HepG2 (cell line): ENCODE measurements around the gene APC2. TPM values are rescaled to one million over a fixed set of nuclear protein-coding genes. Genes with fewer than 3 reads are reported as not detected.
A peak's percentile ranks its signal among the peaks of the same experiment; 100 is the strongest.

Experiments
- AGO2 ChIP-seq: fragments of 200-400 bp; formaldehyde crosslinking; optimal IDR thresholded peaks from 2 replicates; pipeline ENCODE3; 2017; ENCODE audit warnings: mild to moderate bottlenecking, low read depth, low read length, moderate library complexity
- ATF4 ChIP-seq, 2 experiments: fragments of 450-650 bp in 1 of 2; sonication (generic) in 1 of 2; formaldehyde crosslinking; IDR thresholded peaks; 2 replicates each; pipeline versions ENCODE4 v1.5.0 to v1.8.0; 2020 to 2022; ENCODE audit warnings: mild to moderate bottlenecking in 1 of 2, missing genetic modification reagents in 1 of 2
- GATAD2A ChIP-seq: IDR thresholded peaks from 2 replicates; pipeline ENCODE4 v1.6.1; 2016
- MXD1 ChIP-seq: sonication (generic); formaldehyde crosslinking; IDR thresholded peaks from 2 replicates; pipeline ENCODE4 v1.4.0; 2020; ENCODE audit warnings: mild to moderate bottlenecking, missing genetic modification reagents
- SKI ChIP-seq: fragments of 450-650 bp; IDR thresholded peaks from one replicate; pipeline ENCODE4 v1.6.1; 2018; ENCODE audit warnings: mild to moderate bottlenecking; ENCODE audit not compliant: partially characterized antibody
- SP2 ChIP-seq: sonication (generic); formaldehyde crosslinking; IDR thresholded peaks from 2 replicates; pipeline ENCODE4 v1.5.1; 2020; ENCODE audit warnings: mild to moderate bottlenecking, missing genetic modification reagents
- SP4 ChIP-seq: sonication (generic); formaldehyde crosslinking; IDR thresholded peaks from 2 replicates; pipeline ENCODE4 v1.8.1; 2023; ENCODE audit warnings: mild to moderate bottlenecking, missing genetic modification reagents
- STAT5B ChIP-seq: sonication (generic); formaldehyde crosslinking; IDR thresholded peaks from 2 replicates; pipeline ENCODE4 v1.4.0; 2020; ENCODE audit warnings: missing genetic modification reagents
- TFDP2 ChIP-seq: sonication (generic); formaldehyde crosslinking; IDR thresholded peaks from 2 replicates; pipeline ENCODE4 v1.4.0; 2020; ENCODE audit warnings: missing genetic modification reagents
- TMF1 ChIP-seq: sonication (generic); formaldehyde crosslinking; IDR thresholded peaks from 2 replicates; pipeline ENCODE4 v1.8.1; 2022; ENCODE audit warnings: low read depth, missing genetic modification reagents
- ZNF251 ChIP-seq: sonication (generic); formaldehyde crosslinking; IDR thresholded peaks from 2 replicates; pipeline ENCODE4 v1.9.0; 2021; ENCODE audit warnings: mild to moderate bottlenecking, missing genetic modification reagents
- polyA plus RNA-seq, 8 experiments: library from polyadenylated mRNA; depleted of rRNA in 3 of 8; stranded (reverse) in 7 of 8; unstranded in 1 of 8; fragments of >200 nt; fragmentation: Illumina TruSeq in 4 of 8; extraction: Trizol in 4 of 8; gene quantifications; 2 replicates each; pipeline versions ENCODE4 v1.2.1 to v1.2.3, GENCODE V29; 2011 to 2016; ENCODE audit warnings: low read depth in 4 of 8, missing spikeins in 1 of 8, mixed read lengths in 1 of 8; ENCODE audit not compliant: insufficient read depth in 1 of 8
- total RNA-seq, 5 experiments: library from RNA; depleted of rRNA; stranded (reverse); fragments of >200 nt; fragmentation: Illumina TruSeq; extraction: Trizol; gene quantifications; 2 replicates each; pipeline ENCODE4 v1.2.3, GENCODE V29; 2016; ENCODE audit warnings: low read depth in 1 of 5
- TF ChIP-seq, protein P1 (sequence below): sonication (generic); formaldehyde crosslinking; IDR thresholded peaks from 2 replicates; pipeline ENCODE4 v1.5.0; 2020; ENCODE audit warnings: mild to moderate bottlenecking, missing genetic modification reagents, borderline replicate concordance
- TF ChIP-seq, protein P2 (sequence below): sonication (generic); formaldehyde crosslinking; IDR thresholded peaks from 2 replicates; pipeline ENCODE4 v1.8.1; 2023; ENCODE audit warnings: mild to moderate bottlenecking, inconsistent platforms, moderate library complexity, missing genetic modification reagents, borderline replicate concordance
- TF ChIP-seq, protein P3 (sequence below): sonication (generic); formaldehyde crosslinking; conservative IDR thresholded peaks from 2 replicates; pipeline ENCODE4 v1.8.1; 2023; ENCODE audit warnings: missing genetic modification reagents
- TF ChIP-seq, protein P4 (sequence below): sonication (generic); formaldehyde crosslinking; IDR thresholded peaks from 2 replicates; pipeline ENCODE4 v1.4.0; 2020; ENCODE audit warnings: missing genetic modification reagents

Gene APC2
- total and polyA plus RNA-seq, 2 of the 13 experiments (the other 11 are each of a cell fraction or from before 2014, with no cell fraction given), result 0.08 to 0.22 TPM

GRCh38 chr19:1408300-1409203 lies 41.4 kb upstream of the APC2 start (continued):
- TF ChIP-seq TFDP2 (peak; percentile 55), SP2 (CRISPR knock-in tag) (no peak), MXD1 (CRISPR knock-in tag) (peak; percentile 73; the same call in 1 of the 2 replicates), SKI (no peak), ATF4 (CRISPR knock-in tag; IDR thresholded peaks at IDR 0.05) (0 out of 4 replicates have a peak, but pooled peaks of 1 of the 2 experiments have one; percentile 19), AGO2 (peak; percentile 66), STAT5B (no peak), GATAD2A (no peak), TMF1 (CRISPR knock-in tag) (no peak), SP4 (no peak), ZNF251 (CRISPR knock-in tag) (no peak)
- TF ChIP-seq, protein P1, sequence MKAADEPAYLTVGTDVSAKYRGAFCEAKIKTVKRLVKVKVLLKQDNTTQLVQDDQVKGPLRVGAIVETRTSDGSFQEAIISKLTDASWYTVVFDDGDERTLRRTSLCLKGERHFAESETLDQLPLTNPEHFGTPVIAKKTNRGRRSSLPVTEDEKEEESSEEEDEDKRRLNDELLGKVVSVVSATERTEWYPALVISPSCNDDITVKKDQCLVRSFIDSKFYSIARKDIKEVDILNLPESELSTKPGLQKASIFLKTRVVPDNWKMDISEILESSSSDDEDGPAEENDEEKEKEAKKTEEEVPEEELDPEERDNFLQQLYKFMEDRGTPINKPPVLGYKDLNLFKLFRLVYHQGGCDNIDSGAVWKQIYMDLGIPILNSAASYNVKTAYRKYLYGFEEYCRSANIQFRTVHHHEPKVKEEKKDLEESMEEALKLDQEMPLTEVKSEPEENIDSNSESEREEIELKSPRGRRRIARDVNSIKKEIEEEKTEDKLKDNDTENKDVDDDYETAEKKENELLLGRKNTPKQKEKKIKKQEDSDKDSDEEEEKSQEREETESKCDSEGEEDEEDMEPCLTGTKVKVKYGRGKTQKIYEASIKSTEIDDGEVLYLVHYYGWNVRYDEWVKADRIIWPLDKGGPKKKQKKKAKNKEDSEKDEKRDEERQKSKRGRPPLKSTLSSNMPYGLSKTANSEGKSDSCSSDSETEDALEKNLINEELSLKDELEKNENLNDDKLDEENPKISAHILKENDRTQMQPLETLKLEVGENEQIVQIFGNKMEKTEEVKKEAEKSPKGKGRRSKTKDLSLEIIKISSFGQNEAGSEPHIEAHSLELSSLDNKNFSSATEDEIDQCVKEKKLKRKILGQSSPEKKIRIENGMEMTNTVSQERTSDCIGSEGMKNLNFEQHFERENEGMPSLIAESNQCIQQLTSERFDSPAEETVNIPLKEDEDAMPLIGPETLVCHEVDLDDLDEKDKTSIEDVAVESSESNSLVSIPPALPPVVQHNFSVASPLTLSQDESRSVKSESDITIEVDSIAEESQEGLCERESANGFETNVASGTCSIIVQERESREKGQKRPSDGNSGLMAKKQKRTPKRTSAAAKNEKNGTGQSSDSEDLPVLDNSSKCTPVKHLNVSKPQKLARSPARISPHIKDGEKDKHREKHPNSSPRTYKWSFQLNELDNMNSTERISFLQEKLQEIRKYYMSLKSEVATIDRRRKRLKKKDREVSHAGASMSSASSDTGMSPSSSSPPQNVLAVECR, result peak; percentile 66; the same call in 1 of the 2 replicates
- TF ChIP-seq, protein P2, sequence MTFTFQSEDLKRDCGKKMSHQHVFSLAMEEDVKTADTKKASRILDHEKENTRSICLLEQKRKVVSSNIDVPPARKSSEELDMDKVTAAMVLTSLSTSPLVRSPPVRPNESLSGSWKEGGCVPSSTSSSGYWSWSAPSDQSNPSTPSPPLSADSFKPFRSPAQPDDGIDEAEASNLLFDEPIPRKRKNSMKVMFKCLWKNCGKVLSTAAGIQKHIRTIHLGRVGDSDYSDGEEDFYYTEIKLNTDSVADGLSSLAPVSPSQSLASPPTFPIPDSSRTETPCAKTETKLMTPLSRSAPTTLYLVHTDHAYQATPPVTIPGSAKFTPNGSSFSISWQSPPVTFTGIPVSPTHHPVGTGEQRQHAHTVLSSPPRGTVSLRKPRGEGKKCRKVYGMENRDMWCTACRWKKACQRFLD (CRISPR knock-in tag), result 0 out of 2 replicates have a peak, but pooled peaks have one; percentile 50
- TF ChIP-seq, protein P3, sequence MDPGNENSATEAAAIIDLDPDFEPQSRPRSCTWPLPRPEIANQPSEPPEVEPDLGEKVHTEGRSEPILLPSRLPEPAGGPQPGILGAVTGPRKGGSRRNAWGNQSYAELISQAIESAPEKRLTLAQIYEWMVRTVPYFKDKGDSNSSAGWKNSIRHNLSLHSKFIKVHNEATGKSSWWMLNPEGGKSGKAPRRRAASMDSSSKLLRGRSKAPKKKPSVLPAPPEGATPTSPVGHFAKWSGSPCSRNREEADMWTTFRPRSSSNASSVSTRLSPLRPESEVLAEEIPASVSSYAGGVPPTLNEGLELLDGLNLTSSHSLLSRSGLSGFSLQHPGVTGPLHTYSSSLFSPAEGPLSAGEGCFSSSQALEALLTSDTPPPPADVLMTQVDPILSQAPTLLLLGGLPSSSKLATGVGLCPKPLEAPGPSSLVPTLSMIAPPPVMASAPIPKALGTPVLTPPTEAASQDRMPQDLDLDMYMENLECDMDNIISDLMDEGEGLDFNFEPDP (CRISPR knock-in tag), result no peak
- TF ChIP-seq, protein P4, sequence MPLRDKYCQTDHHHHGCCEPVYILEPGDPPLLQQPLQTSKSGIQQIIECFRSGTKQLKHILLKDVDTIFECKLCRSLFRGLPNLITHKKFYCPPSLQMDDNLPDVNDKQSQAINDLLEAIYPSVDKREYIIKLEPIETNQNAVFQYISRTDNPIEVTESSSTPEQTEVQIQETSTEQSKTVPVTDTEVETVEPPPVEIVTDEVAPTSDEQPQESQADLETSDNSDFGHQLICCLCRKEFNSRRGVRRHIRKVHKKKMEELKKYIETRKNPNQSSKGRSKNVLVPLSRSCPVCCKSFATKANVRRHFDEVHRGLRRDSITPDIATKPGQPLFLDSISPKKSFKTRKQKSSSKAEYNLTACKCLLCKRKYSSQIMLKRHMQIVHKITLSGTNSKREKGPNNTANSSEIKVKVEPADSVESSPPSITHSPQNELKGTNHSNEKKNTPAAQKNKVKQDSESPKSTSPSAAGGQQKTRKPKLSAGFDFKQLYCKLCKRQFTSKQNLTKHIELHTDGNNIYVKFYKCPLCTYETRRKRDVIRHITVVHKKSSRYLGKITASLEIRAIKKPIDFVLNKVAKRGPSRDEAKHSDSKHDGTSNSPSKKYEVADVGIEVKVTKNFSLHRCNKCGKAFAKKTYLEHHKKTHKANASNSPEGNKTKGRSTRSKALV (CRISPR knock-in tag), result no peak
